Omental fat pad (tissue), 4 donors: ENCODE results near the gene APOBEC3F. TPM values are rescaled to one million over a fixed set of nuclear protein-coding genes. Genes with fewer than 3 reads are reported as not detected.
"Not testable (repeated sequence)": the region's sequence is repeated elsewhere in the genome, so short reads cannot be mapped to it uniquely, and the experiment has no call there.

Experiments used
- ATAC-seq: fragments of 150-250 bp; one replicate; pipeline ENCODE4 v1.9.1; 2016; ENCODE audit warnings: mild to moderate bottlenecking, moderate library complexity; ENCODE audit not compliant: low FRiP score
- DNase-seq: peaks from one replicate; pipeline ENCODE4 v3.0.0-alpha.2; 2019; ENCODE audit warnings: low spot score
- total RNA-seq, 4 donors: library from RNA; depleted of rRNA; stranded (reverse); fragments of >200 nt; gene quantifications; one replicate each; pipeline ENCODE4 v1.1.0, GENCODE V29; 2016
- TF ChIP-seq, protein P1 (sequence below), 3 donors: fragments of 450-650 bp; IDR thresholded peaks; one replicate each; pipeline ENCODE4 v1.5.1; 2016 to 2017; ENCODE audit warnings: antibody characterized with exemption in 3 of 3, mild to moderate bottlenecking in 3 of 3, moderate library complexity in 2 of 3

The APOBEC3F gene
- total RNA-seq, 4 donors from 2014 or later, result 1.8 to 9.0 (median 2.6) TPM

DNA sequence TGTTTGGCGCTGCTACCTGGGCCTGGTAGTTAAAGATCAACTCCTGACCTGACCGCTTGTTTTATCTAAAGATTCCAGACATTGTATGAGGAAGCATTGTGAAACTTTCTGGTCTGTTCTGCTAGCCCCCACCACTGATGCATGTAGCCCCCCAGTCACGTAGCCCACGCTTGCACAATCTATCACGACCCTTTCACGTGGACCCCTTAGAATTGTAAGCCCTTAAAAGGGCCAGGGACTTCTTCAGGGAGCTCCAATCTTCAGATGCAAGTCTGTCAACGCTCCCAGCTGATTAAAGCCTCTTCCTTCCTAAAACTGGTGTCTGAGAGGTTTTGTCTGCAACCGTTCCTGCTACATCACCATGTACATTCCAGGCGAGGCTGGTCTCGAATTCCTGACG is 15.0 kb downstream of the APOBEC3F start:
- TF ChIP-seq, protein P1, sequence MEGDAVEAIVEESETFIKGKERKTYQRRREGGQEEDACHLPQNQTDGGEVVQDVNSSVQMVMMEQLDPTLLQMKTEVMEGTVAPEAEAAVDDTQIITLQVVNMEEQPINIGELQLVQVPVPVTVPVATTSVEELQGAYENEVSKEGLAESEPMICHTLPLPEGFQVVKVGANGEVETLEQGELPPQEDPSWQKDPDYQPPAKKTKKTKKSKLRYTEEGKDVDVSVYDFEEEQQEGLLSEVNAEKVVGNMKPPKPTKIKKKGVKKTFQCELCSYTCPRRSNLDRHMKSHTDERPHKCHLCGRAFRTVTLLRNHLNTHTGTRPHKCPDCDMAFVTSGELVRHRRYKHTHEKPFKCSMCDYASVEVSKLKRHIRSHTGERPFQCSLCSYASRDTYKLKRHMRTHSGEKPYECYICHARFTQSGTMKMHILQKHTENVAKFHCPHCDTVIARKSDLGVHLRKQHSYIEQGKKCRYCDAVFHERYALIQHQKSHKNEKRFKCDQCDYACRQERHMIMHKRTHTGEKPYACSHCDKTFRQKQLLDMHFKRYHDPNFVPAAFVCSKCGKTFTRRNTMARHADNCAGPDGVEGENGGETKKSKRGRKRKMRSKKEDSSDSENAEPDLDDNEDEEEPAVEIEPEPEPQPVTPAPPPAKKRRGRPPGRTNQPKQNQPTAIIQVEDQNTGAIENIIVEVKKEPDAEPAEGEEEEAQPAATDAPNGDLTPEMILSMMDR (IDR thresholded peaks at IDR 0.05), result no peak
- ATAC-seq, result no peak
- no peak for DNase-seq

DNA sequence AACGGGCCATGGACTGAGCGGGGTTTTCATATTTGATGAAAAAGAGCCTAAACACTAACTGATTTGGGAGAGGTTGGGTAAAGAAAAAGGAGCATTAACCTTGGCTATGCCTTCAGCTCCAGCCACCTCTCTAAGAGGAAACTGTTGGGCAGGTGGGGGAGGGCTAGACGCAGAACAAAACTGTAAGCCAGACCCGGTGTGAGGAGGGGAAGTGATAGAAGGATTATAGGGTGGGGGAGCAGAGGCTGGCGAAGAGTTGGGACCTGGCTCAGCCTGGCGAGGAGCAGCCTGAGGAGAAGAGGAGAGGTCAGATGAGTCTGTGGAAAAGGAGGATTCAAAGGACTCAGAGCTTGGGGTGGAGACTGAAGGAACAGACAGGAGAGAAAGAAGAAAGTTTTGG is 20.6 kb downstream of the APOBEC3F start:
- not testable (repeated sequence) for ATAC-seq

DNA sequence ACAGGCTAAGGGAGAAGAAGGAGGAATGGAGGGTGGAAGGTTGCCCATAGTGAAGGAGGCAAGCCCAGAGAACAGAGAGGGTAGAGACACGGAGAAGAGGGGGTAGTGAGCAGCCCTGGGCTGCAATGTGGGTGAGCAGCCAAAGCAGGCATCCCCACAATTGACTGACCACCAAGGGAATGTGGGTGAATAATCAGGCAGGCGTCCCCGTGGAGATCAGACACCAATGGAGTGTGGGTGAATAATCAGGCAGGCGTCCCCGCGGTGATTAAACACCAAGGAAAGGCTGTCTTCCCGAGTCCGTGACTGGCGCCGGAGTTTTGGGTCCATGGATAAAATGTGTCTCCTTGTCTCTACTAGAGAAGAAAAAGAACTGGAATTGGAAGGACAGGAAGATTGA is 21.3 kb downstream of the APOBEC3F start:
- ATAC-seq, DNase-seq: not testable (repeated sequence)

More for the DNA sequence above, 20.6 kb downstream of the APOBEC3F start:
- not testable (repeated sequence) for DNase-seq

DNA sequence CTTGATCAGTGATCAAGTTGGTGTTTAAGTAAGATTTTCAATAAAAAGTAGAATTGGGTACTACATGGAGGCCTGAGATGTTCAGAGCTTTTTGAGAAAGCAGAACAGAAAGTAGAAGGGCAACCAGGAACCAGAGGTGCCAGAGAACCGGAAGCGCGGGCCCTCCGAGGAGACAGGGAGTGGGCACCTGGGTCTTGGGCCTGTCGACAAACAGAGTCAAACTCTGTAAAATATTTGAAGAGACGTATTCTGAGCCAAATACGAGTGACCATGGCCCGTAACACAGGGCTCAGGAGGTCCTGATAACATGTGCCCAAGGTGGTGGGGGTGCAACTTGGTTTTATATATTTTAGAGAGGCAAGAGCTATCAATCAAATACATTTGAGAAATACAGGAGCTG is 23.2 kb downstream of the APOBEC3F start:
- not testable (repeated sequence) for DNase-seq, ATAC-seq

DNA sequence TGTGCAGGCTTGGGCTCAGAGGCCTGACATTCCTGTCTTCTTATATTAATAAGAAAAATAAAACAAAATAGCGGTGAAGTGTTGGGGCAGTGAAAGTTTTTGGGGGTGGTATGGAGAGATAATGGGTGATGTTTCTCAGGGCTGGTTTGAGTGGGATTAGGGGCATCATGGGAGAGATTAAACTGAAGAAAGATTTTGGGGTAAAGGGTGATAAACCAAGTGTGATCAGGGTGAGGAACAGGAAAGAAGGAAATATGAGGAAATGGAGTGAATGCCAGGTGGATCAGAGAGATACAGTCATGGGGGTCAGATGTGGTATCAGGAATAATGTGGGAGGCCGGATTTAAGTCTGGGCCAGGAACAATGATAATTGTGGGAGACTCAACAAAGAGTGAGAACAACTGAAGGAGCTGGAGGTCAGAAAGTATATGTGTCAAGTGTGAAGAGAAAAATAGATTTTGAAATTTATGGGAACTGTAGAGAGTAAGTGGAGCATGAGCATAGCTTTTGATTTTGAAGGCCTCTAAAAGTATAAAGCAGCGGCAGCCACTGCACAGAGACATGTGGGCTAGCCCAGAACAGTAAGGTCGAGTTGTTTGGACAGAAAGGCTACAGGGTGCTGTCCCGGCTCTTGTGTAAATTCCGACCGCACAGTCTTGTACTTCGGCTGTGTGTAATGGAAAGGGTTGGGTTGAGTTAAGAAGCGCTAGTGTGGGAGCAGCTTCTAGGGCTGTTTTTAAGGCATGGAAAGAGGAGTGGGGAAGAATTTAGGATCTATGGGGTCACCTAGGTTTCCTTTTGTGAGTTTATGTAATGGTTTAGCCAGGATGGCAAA is 26.0 kb downstream of the APOBEC3F start:
- DNase-seq, ATAC-seq: not testable (repeated sequence)

DNA sequence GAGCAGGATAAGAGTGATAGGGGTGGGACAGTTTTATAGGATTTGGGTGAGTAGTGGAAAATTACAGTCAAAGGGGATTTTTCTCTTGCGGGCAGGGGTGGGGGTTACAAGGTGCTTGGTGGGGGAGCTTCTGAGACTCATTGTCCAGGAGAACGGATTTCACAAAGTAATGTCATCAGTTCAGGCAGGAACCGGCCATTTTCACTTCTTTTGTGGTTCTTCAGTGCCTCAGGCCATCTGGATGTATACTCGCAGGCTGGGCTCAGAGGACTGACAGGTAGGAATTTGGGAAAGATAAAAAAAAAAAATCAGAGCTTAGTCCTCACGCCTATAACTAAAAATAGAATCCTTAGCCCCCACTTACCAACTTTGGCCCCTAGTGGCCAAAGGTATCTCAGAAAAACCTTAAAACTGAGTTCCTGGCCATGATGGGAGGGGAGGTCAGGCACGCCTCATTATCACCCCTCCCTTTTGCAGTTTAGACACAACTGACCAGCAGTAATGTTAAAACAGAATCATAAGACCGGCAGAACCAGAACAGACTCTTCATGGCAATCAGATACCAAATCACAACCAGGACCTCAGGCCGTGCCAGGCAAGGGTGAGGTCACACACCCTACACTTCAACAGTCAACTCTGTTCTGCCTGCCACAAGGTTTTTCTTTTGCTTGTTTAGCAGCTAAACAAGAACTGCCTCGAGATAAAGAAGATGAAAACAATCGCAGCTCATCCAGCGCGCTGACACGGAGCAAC is 27.5 kb downstream of the APOBEC3F start:
- no peak for ATAC-seq
- TF ChIP-seq, protein P1 (IDR thresholded peaks at IDR 0.05), result no peak
- no peak for DNase-seq

DNA sequence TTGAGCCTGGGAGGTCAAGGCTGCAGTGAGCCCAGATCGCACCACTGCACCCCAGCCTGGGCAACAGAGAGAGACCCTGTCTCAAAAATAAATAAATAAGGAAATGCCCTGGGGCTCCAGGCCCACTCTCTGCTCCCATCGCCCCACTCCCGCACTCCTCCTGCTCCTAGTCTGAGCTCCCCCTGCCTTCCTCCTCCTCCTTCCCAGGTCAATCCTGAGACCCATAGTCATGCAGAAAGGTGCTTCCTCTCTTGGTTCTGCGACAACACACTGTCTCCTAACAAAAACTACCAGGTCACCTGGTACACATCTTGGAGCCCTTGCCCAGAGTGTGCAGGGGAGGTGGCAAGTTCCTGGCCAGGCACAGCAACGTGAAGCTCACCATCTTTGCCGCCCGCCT is 29.5 kb downstream of the APOBEC3F start:
- no peak for ATAC-seq
- TF ChIP-seq, protein P1 (IDR thresholded peaks at IDR 0.05), result no peak
- no peak for DNase-seq

DNA sequence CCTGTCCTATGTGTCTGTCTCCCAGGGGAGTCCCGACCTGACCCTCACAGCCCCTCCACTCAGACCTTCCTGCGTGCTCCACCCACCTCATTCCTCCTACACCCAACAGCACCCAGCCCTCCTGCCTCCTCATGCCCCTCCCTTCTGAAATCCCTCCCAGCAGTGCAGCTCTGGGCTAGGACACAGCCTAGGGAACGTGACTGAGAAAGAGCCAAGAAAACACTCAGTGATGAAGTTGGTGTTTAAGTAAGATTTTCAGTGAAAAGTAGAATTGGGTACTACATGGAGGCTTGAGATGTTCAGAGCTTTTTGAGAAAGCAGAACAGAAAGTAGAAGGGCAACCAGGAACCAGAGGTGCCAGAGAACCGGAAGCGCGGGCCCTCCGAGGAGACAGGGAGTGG is 31.9 kb downstream of the APOBEC3F start:
- DNase-seq, ATAC-seq: not testable (repeated sequence)

DNA sequence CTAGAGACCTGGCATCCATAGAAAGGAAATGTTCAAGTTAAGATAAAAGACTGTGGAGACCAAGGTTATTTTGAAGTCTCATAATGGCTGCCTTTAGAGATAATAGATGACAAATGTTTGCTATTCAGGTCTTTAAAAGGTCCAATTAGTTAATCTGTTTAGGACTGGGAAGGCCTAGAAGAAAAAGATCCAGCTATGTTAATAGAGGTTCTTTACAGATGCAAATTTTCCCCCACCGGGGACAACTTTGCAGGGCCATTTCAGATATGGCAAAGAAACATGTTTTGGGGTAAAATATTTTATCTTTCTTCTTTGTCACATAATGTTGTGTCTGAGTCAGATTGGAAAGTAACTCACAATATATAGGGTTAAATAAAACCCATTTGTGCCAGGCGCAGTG is 33.3 kb downstream of the APOBEC3F start:
- TF ChIP-seq, protein P1 (IDR thresholded peaks at IDR 0.05), result no peak
- ATAC-seq (no peak), DNase-seq (no peak)

DNA sequence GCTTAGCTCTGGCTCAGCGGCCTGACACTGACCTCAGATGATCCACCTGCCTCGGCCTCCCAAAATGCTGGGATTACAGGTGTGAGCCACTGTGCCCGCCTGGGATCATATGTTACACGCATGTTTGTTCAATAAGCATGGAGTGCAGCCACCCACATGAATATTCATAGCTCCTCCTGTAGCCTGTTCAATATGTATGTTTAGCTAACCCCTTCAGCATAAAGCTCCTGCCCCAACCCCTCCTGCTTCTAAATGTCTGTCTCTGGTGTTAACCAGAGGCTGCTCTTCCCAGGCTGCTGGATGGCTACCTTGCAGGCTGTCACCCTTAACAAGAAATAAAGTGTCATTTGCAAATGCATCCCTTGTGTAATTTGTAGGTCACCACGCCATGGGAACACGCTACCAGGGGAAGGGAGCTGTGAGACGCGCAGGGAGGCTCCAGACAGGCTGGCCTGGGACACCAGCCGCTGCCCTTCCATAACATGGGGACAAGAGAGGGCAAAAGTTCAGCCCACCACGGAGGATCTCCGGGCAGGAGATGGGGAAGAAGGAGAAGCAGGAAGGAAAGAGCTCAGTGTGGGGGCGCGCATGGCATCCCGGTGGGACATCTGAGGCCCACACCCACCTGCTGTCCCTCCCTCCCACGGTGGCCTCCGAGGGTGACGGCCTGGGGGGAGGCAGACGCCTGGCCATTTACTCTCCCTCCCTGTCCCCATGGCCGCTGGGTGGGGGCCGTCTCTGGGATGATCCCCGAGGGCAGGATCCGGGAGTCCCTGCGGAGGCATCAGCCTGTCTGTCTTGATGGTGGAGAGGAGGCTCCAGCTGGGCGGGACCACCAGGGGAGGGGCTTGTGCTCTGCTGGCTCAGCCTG is 35.7 kb downstream of the APOBEC3F start:
- peak; percentile 92 for ATAC-seq
- not testable (repeated sequence) for DNase-seq

DNA sequence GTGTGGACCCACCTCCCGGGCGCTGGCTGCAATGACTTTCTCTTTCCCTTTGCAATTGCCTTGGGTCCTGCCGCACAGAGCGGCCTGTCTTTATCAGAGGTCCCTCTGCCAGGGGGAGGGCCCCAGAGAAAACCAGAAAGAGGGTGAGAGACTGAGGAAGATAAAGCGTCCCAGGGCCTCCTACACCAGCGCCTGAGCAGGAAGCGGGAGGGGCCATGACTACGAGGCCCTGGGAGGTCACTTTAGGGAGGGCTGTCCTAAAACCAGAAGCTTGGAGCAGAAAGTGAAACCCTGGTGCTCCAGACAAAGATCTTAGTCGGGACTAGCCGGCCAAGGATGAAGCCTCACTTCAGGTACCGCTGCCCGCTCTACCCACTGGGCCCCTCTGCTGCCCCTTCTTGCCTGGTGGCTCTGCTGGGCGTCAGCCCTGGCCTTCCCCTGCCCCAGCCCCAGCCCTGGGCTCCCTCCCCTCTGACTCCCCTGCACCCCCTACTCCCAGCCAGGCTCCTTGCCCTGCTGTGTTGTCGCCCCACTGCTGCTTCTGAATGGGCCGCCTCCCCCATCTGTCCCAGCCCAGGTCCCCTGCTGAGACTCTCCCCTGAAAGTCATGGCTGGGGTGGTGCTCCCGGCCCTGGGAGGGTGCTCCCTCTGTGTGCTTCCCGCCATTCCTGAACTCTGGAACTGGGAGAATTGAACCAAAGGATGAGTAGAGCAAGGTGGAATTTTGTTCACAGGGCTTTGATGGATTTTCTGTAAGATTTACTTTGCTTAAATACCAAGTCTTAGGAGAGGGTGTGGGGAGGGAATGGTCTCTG is 36.6 kb downstream of the APOBEC3F start, which contains the start of gene APOBEC3G:
APOBEC3G (plus strand) TSS at position 250 of the 815 bp plus-strand sequence; CDS start at position 337, 87 bp downstream.
- peak; percentile 58 for ATAC-seq
- DNase-seq, result not testable (repeated sequence)

DNA sequence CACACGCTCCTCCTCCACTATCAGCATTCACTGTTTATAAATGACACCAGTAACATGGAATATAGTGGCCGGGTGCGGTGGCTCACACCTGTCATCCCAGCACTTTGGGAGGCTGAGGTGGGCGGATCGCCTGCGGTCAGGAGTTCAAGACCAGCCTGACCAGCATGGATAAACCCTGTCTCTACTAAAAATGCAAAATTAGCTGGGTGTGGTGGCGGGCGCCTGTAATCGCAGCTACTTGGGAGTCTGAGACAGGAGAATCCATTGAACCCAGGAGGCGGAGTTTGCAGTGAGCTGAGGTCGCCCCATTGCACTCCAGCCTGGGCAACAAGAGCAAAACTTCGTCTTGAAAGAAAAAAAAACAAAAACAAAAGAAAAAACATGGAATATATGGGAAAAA is 37.2 kb downstream of the APOBEC3F start:
- DNase-seq, ATAC-seq: not testable (repeated sequence)
